ENCODE measurements around the gene ATP5F1D.

ATP5F1D gene

GRCh38 chr19:1291761-1292418, 50.3 kb downstream of the ATP5F1D start:
- TF ChIP-seq CTCF (IDR thresholded peaks at IDR 0.05), result no peak
- H3K36me3 ChIP-seq (ENCODE audit: control insufficient read depth, insufficient read depth, low read length), result no peaks in the 10 kb centered on the region
- no peak overlapping the region for H3K27ac ChIP-seq
- no peak overlapping the region for H3K4me2 ChIP-seq (ENCODE audit: low read length)
- H2AFZ ChIP-seq, result no peak overlapping the region
- H3K4me1 ChIP-seq, result peaks cover 7% of the 10 kb centered on the region
- no peak overlapping the region for H3K4me3 ChIP-seq (ENCODE audit: low read depth, low read length)
- H3K79me2 ChIP-seq, result no peaks in the 10 kb centered on the region
- H3K27me3 ChIP-seq (ENCODE audit: control insufficient read depth, insufficient read depth, low read length), result no peaks in the 10 kb centered on the region
- H3K9ac ChIP-seq, result no peak overlapping the region
- H3K9me3 ChIP-seq (ENCODE audit: control insufficient read depth, low read length), result no peaks in the 10 kb centered on the region

GRCh38 chr19:1292419-1293151, 51.0 kb downstream of the ATP5F1D start:
- H3K4me2 ChIP-seq (ENCODE audit: low read length), result no peak overlapping the region

GRCh38 chr19:1293782-1294604, 52.4 kb downstream of the ATP5F1D start:
- peaks cover 4% of the 10 kb centered on the region for H3K4me1 ChIP-seq
- H3K36me3 ChIP-seq (ENCODE audit: control insufficient read depth, insufficient read depth, low read length), result no peaks in the 10 kb centered on the region
- no peak overlapping the region for H2AFZ ChIP-seq
- no peaks in the 10 kb centered on the region for H3K27me3 ChIP-seq (ENCODE audit: control insufficient read depth, insufficient read depth, low read length)
- no peak overlapping the region for H3K27ac ChIP-seq
- TF ChIP-seq CTCF (IDR thresholded peaks at IDR 0.05), result no peak
- no peaks in the 10 kb centered on the region for H3K79me2 ChIP-seq
- no peak overlapping the region for H3K4me2 ChIP-seq (ENCODE audit: low read length)
- H3K9ac ChIP-seq, result no peak overlapping the region
- no peaks in the 10 kb centered on the region for H3K9me3 ChIP-seq (ENCODE audit: control insufficient read depth, low read length)
- H3K4me3 ChIP-seq (ENCODE audit: low read depth, low read length), result no peak overlapping the region

More at GRCh38 chr19:1292419-1293151, 51.0 kb downstream of the ATP5F1D start:
- Histone ChIP-seq H3K79me2 (no peaks in the 10 kb centered on the region), H3K4me1 (peaks cover 7% of the 10 kb centered on the region), H3K4me3 (ENCODE audit: low read depth, low read length) (no peak overlapping the region), H3K27me3 (ENCODE audit: control insufficient read depth, insufficient read depth, low read length) (no peaks in the 10 kb centered on the region), H3K9me3 (ENCODE audit: control insufficient read depth, low read length) (no peaks in the 10 kb centered on the region), H2AFZ (no peak overlapping the region), H3K27ac (no peak overlapping the region), H3K9ac (no peak overlapping the region), H3K36me3 (ENCODE audit: control insufficient read depth, insufficient read depth, low read length) (no peaks in the 10 kb centered on the region)
- no peak for TF ChIP-seq CTCF (IDR thresholded peaks at IDR 0.05)
